Tibial artery (tissue), 4 donors: ENCODE data around the gene FSIP1.

Experiments used
- DNase-seq, 2 donors: peaks; one replicate each; pipeline ENCODE4 v3.0.0-alpha.2; 2019
- H3K27ac ChIP-seq, 2 donors: fragments of 200-600 bp; sonication (generic) in 1 of 2; 1 replicate in 1 of 2; 2 replicates in 1 of 2; pipeline ENCODE4 v1.5.1; 2018 to 2019; ENCODE audit warnings: mild to moderate bottlenecking in 1 of 2
- H3K27me3 ChIP-seq, 2 donors: fragments of 200-600 bp; sonication (generic) in 1 of 2; one replicate each; pipeline versions ENCODE4 v1.5.1 to v1.6.0; 2016 to 2019
- H3K36me3 ChIP-seq, 3 donors: fragments of 200-600 bp; sonication (generic) in 2 of 3; one replicate each; pipeline ENCODE4 v1.5.1; 2016 to 2019; ENCODE audit warnings: mild to moderate bottlenecking in 2 of 3
- H3K4me1 ChIP-seq, 4 donors: fragments of 200-600 bp; sonication (generic) in 2 of 4; 1 replicate in 3 of 4; 2 replicates in 1 of 4; pipeline ENCODE4 v1.5.1; 2016 to 2019
- H3K4me3 ChIP-seq, 2 donors: fragments of 200-600 bp; sonication (generic) in 1 of 2; 1 replicate in 1 of 2; 2 replicates in 1 of 2; pipeline ENCODE4 v1.5.1; 2018 to 2019; ENCODE audit warnings: mild to moderate bottlenecking in 2 of 2
- H3K9me3 ChIP-seq, 3 donors: fragments of 200-600 bp; sonication (generic) in 1 of 3; one replicate each; pipeline ENCODE4 v1.5.1; 2016 to 2019
- intact Hi-C: fragments of 100-400 bp; cut with DNase I; formaldehyde crosslinking; loops from one replicate; pipeline ENCODE4 v1.15.0; 2023; ENCODE audit warnings: low total_unique reads
- TF ChIP-seq, protein P1 (sequence below), 2 experiments: fragments of 200-600 bp in 1 of 2; fragments of 450-650 bp in 1 of 2; IDR thresholded peaks; one replicate each; pipeline ENCODE4 v1.5.1; 2017 to 2019; ENCODE audit warnings: antibody characterized with exemption in 2 of 2, mild to moderate bottlenecking in 1 of 2, moderate library complexity in 1 of 2

The FSIP1 gene

DNA sequence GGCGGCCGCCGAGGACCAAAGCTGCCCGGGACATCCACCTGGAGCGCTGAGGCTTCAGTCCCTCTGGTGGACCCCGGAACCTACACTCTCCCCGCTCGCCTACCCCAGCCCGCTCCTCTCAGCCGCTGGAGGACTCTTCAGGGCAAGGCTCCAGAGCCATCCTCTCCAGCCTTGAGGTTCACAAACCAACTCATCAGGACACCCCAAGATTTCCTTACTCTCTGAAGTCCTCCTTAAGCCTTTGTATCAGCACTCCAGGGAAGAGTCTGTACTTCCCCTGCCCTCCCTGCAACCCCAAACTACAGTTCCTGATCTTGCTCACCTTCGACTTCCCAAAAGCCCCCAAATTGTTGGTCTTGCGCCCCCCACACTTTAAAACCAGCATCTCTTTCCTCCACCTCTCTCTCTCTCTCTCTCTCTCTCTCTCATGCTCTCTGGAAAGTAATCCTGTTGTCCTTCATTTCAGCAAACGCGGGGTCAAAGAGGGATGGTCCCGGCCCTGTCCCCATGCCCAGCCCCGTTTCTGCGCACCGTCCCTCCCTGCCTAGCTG, 201.3 kb downstream of the FSIP1 start:
- Histone ChIP-seq H3K9me3 (no peaks in the 10 kb centered on the region), H3K27ac (peak overlapping the region; percentile 77 to 92), H3K27me3 (no peaks in the 10 kb centered on the region), H3K4me1 (peaks cover 0 to 61% (median 29%) of the 10 kb centered on the region in 4 donors), H3K36me3 (peaks cover 26 to 46% (median 42%) of the 10 kb centered on the region in 3 donors), H3K4me3 (peak overlapping the region; percentile 69)
- TF ChIP-seq, protein P1, sequence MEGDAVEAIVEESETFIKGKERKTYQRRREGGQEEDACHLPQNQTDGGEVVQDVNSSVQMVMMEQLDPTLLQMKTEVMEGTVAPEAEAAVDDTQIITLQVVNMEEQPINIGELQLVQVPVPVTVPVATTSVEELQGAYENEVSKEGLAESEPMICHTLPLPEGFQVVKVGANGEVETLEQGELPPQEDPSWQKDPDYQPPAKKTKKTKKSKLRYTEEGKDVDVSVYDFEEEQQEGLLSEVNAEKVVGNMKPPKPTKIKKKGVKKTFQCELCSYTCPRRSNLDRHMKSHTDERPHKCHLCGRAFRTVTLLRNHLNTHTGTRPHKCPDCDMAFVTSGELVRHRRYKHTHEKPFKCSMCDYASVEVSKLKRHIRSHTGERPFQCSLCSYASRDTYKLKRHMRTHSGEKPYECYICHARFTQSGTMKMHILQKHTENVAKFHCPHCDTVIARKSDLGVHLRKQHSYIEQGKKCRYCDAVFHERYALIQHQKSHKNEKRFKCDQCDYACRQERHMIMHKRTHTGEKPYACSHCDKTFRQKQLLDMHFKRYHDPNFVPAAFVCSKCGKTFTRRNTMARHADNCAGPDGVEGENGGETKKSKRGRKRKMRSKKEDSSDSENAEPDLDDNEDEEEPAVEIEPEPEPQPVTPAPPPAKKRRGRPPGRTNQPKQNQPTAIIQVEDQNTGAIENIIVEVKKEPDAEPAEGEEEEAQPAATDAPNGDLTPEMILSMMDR (IDR thresholded peaks at IDR 0.05): no peak
- intact Hi-C loops: loop anchor here (5.0 to 10.0 kb wide), 2 partner anchors 173 to 454 kb away; no protein-coding TSS in a partner anchor
- DNase-seq: no peak

- peaks cover 20 to 39% (median 35%) of the 10 kb centered on the region in 3 donors for H3K36me3 ChIP-seq
- peak within 1 kb of the TSS; percentile 77 to 92 for H3K27ac ChIP-seq
- H3K4me1 ChIP-seq: peaks cover 0 to 55% (median 27%) of the 10 kb centered on the region in 4 donors
- no peaks in the 10 kb centered on the region for H3K27me3 ChIP-seq
- H3K9me3 ChIP-seq: no peaks in the 10 kb centered on the region
- intact Hi-C loops: loop anchor here (5.0 to 10.0 kb wide), 2 partner anchors 174 to 453 kb away; no protein-coding TSS in a partner anchor
- TF ChIP-seq, protein P1 (IDR thresholded peaks at IDR 0.05): no peak
- DNase-seq: peak; percentile 81 to 93
- peak within 1 kb of the TSS; percentile 69 for H3K4me3 ChIP-seq
Observed at GRCh38 chr15:39580485-39581241, 202.0 kb downstream of the FSIP1 start, which contains the start of gene THBS1. Gene THBS1 (plus strand): TSS chr15:39581079. CDS start chr15:39581858, 779 bp downstream.

DNA sequence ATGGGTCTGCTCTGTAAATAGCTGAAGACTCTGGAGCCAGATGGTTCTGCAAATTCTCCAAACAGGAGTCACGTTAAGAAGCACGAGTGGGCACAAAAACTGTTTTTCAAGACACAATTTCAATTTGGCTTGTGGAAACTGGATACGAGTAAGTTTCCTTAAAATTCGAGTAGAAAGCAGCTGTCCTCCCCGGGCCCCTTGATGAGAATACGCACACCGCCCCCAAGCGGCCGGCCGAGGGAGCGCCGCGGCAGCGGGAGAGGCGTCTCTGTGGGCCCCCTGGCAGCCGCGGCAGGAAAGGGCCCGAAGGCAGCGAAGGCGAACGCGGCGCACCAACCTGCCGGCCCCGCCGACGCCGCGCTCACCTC, 202.5 kb downstream of the FSIP1 start:
- TF ChIP-seq, protein P1 (IDR thresholded peaks at IDR 0.05): peak; percentile 98 to 99
- intact Hi-C loops: loop anchor here (5.0 to 10.0 kb wide), 2 partner anchors 175 to 453 kb away; no protein-coding TSS in a partner anchor
- Histone ChIP-seq H3K9me3 (no peaks in the 10 kb centered on the region), H3K27me3 (no peaks in the 10 kb centered on the region), H3K4me1 (peaks cover 0 to 49% (median 25%) of the 10 kb centered on the region in 4 donors), H3K4me3 (peak overlapping the region; percentile 69), H3K36me3 (peaks cover 14 to 34% (median 30%) of the 10 kb centered on the region in 3 donors), H3K27ac (peak overlapping the region; percentile 77 to 92)
- peak; percentile 98 for DNase-seq

- H3K27me3 ChIP-seq: no peaks in the 10 kb centered on the region
- intact Hi-C loops: loop anchor here (5.0 to 10.0 kb wide), 4 partner anchors 65 to 762 kb away; no protein-coding TSS in a partner anchor
Observed at GRCh38 chr15:39579487-39580116, 203.0 kb downstream of the FSIP1 start.

More at GRCh38 chr15:39579487-39580116, 203.0 kb downstream of the FSIP1 start:
- Histone ChIP-seq H3K4me1 (peaks cover 0 to 49% (median 23%) of the 10 kb centered on the region in 4 donors), H3K36me3 (peaks cover 10 to 29% (median 25%) of the 10 kb centered on the region in 3 donors), H3K9me3 (no peaks in the 10 kb centered on the region), H3K27ac (peak overlapping the region; percentile 77 to 92), H3K4me3 (peak overlapping the region; percentile 69)
- DNase-seq: peak; percentile 67 to 84
- TF ChIP-seq, protein P1 (IDR thresholded peaks at IDR 0.05): no peak
